HepG2 (cell line): Measurements from ENCODE around the gene ZNF544. TPM values are rescaled to one million over a fixed set of nuclear protein-coding genes. Genes with fewer than 3 reads are reported as not detected.

Experiments
- CREM ChIP-seq, 2 experiments: sonication (generic) in 1 of 2; formaldehyde crosslinking in 1 of 2; IDR thresholded peaks; 2 replicates each; pipeline versions ENCODE4 v1.4.0 to v1.6.1; 2016 to 2020; ENCODE audit warnings: antibody characterized with exemption in 1 of 2, mild to moderate bottlenecking in 1 of 2, missing genetic modification reagents in 1 of 2
- CSRNP1 ChIP-seq: sonication (generic); formaldehyde crosslinking; IDR thresholded peaks from 2 replicates; pipeline ENCODE4 v1.8.1; 2023; ENCODE audit warnings: mild to moderate bottlenecking, missing genetic modification reagents
- IKZF5 ChIP-seq: IDR thresholded peaks from 2 replicates; pipeline ENCODE4 v1.6.1; 2018; ENCODE audit warnings: missing genetic modification reagents, mild to moderate bottlenecking, missing compliant biosample characterization
- MIER3 ChIP-seq: IDR thresholded peaks from 2 replicates; pipeline ENCODE4 v1.6.1; 2016; ENCODE audit warnings: missing compliant biosample characterization, borderline replicate concordance
- NRL ChIP-seq: sonication (generic); formaldehyde crosslinking; IDR thresholded peaks from 2 replicates; pipeline ENCODE4 v1.5.0; 2020; ENCODE audit warnings: missing genetic modification reagents, mild to moderate bottlenecking, moderate library complexity, borderline replicate concordance
- TEF ChIP-seq: sonication (generic); formaldehyde crosslinking; IDR thresholded peaks from 2 replicates; pipeline ENCODE4 v1.5.0; 2020; ENCODE audit warnings: missing genetic modification reagents
- TOE1 ChIP-seq: sonication (generic); formaldehyde crosslinking; IDR thresholded peaks from 2 replicates; pipeline ENCODE4 v1.4.0; 2020; ENCODE audit warnings: mild to moderate bottlenecking, missing genetic modification reagents
- TP53 ChIP-seq: sonication (generic); formaldehyde crosslinking; conservative IDR thresholded peaks from 2 replicates; pipeline ENCODE4 v1.4.0; 2020; ENCODE audit warnings: missing genetic modification reagents
- TSC22D2 ChIP-seq: sonication (generic); formaldehyde crosslinking; IDR thresholded peaks from 2 replicates; pipeline ENCODE4 v1.5.1; 2020; ENCODE audit warnings: missing genetic modification reagents, mild to moderate bottlenecking, borderline replicate concordance
- YY1 ChIP-seq: IDR thresholded peaks from 2 replicates; pipeline ENCODE4 v1.6.1; 2011; ENCODE audit warnings: low read length, low read depth, moderate library complexity, mild to moderate bottlenecking; ENCODE audit not compliant: insufficient read depth, insufficient replicate concordance
- ZNF143 ChIP-seq: sonication (generic); formaldehyde crosslinking; IDR thresholded peaks from 2 replicates; pipeline ENCODE4 v1.4.0; 2020; ENCODE audit warnings: missing genetic modification reagents
- ZNF451 ChIP-seq: sonication (generic); formaldehyde crosslinking; IDR thresholded peaks from 2 replicates; pipeline ENCODE4 v1.5.0; 2020; ENCODE audit warnings: mild to moderate bottlenecking, missing genetic modification reagents
- ZNF558 ChIP-seq: sonication (generic); formaldehyde crosslinking; IDR thresholded peaks from 2 replicates; pipeline ENCODE4 v1.9.0; 2022; ENCODE audit warnings: mild to moderate bottlenecking, missing genetic modification reagents, borderline replicate concordance
- ZNF576 ChIP-seq: sonication (generic); formaldehyde crosslinking; IDR thresholded peaks from 2 replicates; pipeline ENCODE4 v1.4.0; 2020; ENCODE audit warnings: mild to moderate bottlenecking, missing genetic modification reagents
- ZNF589 ChIP-seq: sonication (generic); formaldehyde crosslinking; conservative IDR thresholded peaks from 2 replicates; pipeline ENCODE4 v1.8.0; 2022; ENCODE audit warnings: mild to moderate bottlenecking, moderate library complexity, missing genetic modification reagents
- ZNF615 ChIP-seq: sonication (generic); formaldehyde crosslinking; IDR thresholded peaks from 2 replicates; pipeline ENCODE4 v1.5.0; 2020; ENCODE audit warnings: mild to moderate bottlenecking, missing genetic modification reagents, borderline replicate concordance
- ZNF772 ChIP-seq: sonication (generic); formaldehyde crosslinking; IDR thresholded peaks from 2 replicates; pipeline ENCODE4 v1.5.0; 2020; ENCODE audit warnings: mild to moderate bottlenecking, missing genetic modification reagents
- ZNF891 ChIP-seq: sonication (generic); formaldehyde crosslinking; IDR thresholded peaks from 2 replicates; pipeline ENCODE4 v1.5.0; 2020; ENCODE audit warnings: mild to moderate bottlenecking, missing genetic modification reagents
- polyA plus RNA-seq, 8 experiments: library from polyadenylated mRNA; depleted of rRNA in 3 of 8; stranded (reverse) in 7 of 8; unstranded in 1 of 8; fragments of >200 nt; fragmentation: Illumina TruSeq in 4 of 8; extraction: Trizol in 4 of 8; gene quantifications; 2 replicates each; pipeline versions ENCODE4 v1.2.1 to v1.2.3, GENCODE V29; 2011 to 2016; ENCODE audit warnings: low read depth in 4 of 8, missing spikeins in 1 of 8, mixed read lengths in 1 of 8; ENCODE audit not compliant: insufficient read depth in 1 of 8
- total RNA-seq, 5 experiments: library from RNA; depleted of rRNA; stranded (reverse); fragments of >200 nt; fragmentation: Illumina TruSeq; extraction: Trizol; gene quantifications; 2 replicates each; pipeline ENCODE4 v1.2.3, GENCODE V29; 2016; ENCODE audit warnings: low read depth in 1 of 5
- TF ChIP-seq, protein P1 (sequence below): sonication (generic); formaldehyde crosslinking; IDR thresholded peaks from 2 replicates; pipeline ENCODE4 v1.5.1; 2020; ENCODE audit warnings: mild to moderate bottlenecking, moderate library complexity, missing genetic modification reagents
- TF ChIP-seq, protein P2 (sequence below): sonication (generic); formaldehyde crosslinking; IDR thresholded peaks from 2 replicates; pipeline ENCODE4 v1.4.0; 2020; ENCODE audit warnings: missing genetic modification reagents
- TF ChIP-seq, protein P3 (sequence below): sonication (generic); formaldehyde crosslinking; IDR thresholded peaks from 2 replicates; pipeline ENCODE4 v1.9.0; 2022; ENCODE audit warnings: missing genetic modification reagents, mild to moderate bottlenecking, borderline replicate concordance

Gene ZNF544
- total and polyA plus RNA-seq, 2 of the 13 experiments (the other 11 are each of a cell fraction or from before 2014, with no cell fraction given), result 13.1 to 17.0 TPM

GRCh38 chr19:58228585-58229254, at the start of gene ZNF544 (continued):
- TF ChIP-seq ZNF891 (CRISPR knock-in tag), result peak; percentile 89
- TF ChIP-seq ZNF576 (CRISPR knock-in tag), result 0 out of 2 replicates have a peak, but pooled peaks have one; percentile 19
- peak; percentile 92 for TF ChIP-seq YY1
- TF ChIP-seq, protein P1, sequence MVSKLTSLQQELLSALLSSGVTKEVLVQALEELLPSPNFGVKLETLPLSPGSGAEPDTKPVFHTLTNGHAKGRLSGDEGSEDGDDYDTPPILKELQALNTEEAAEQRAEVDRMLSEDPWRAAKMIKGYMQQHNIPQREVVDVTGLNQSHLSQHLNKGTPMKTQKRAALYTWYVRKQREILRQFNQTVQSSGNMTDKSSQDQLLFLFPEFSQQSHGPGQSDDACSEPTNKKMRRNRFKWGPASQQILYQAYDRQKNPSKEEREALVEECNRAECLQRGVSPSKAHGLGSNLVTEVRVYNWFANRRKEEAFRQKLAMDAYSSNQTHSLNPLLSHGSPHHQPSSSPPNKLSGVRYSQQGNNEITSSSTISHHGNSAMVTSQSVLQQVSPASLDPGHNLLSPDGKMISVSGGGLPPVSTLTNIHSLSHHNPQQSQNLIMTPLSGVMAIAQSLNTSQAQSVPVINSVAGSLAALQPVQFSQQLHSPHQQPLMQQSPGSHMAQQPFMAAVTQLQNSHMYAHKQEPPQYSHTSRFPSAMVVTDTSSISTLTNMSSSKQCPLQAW (CRISPR knock-in tag), result no peak
- no peak for TF ChIP-seq TEF (CRISPR knock-in tag)
- TF ChIP-seq ZNF589, result no peak
- no peak for TF ChIP-seq IKZF5 (CRISPR knock-in tag)
- peak; percentile 66; the same call in 1 of the 2 replicates for TF ChIP-seq ZNF772 (CRISPR knock-in tag)
- TF ChIP-seq, protein P2, sequence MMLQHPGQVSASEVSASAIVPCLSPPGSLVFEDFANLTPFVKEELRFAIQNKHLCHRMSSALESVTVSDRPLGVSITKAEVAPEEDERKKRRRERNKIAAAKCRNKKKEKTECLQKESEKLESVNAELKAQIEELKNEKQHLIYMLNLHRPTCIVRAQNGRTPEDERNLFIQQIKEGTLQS (CRISPR knock-in tag), result 0 out of 2 replicates have a peak, but pooled peaks have one; percentile 37
- no peak for TF ChIP-seq CSRNP1 (CRISPR knock-in tag)
- TF ChIP-seq ZNF451 (CRISPR knock-in tag), result peak; percentile 75; the same call in 1 of the 2 replicates
- TF ChIP-seq NRL (CRISPR knock-in tag), result no peak; the same call in 1 of the 2 replicates
- peak; percentile 89 for TF ChIP-seq ZNF143
- no peak for TF ChIP-seq MIER3 (CRISPR knock-in tag)
- TF ChIP-seq CREM (IDR thresholded peaks at IDR 0.05), result peak; percentile 30; the same call in 1 of the 2 replicates
- no peak for TF ChIP-seq CREM (CRISPR knock-in tag; IDR thresholded peaks at IDR 0.05)
- no peak for TF ChIP-seq TP53 (CRISPR knock-in tag)
- TF ChIP-seq, protein P3, sequence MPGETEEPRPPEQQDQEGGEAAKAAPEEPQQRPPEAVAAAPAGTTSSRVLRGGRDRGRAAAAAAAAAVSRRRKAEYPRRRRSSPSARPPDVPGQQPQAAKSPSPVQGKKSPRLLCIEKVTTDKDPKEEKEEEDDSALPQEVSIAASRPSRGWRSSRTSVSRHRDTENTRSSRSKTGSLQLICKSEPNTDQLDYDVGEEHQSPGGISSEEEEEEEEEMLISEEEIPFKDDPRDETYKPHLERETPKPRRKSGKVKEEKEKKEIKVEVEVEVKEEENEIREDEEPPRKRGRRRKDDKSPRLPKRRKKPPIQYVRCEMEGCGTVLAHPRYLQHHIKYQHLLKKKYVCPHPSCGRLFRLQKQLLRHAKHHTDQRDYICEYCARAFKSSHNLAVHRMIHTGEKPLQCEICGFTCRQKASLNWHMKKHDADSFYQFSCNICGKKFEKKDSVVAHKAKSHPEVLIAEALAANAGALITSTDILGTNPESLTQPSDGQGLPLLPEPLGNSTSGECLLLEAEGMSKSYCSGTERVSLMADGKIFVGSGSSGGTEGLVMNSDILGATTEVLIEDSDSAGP (CRISPR knock-in tag), result peak; percentile 51; the same call in 1 of the 2 replicates
- TF ChIP-seq ZNF615 (CRISPR knock-in tag), result no peak
- TF ChIP-seq ZNF558, result peak; percentile 66; the same call in 1 of the 2 replicates
- TF ChIP-seq TSC22D2, result no peak
- TF ChIP-seq TOE1 (CRISPR knock-in tag), result no peak
